Kidney epithelial cell (primary cell): ENCODE data around the gene CHAT. TPM values are rescaled to one million over a fixed set of nuclear protein-coding genes. Genes with fewer than 3 reads are reported as not detected.
A peak's percentile ranks its signal among the peaks of the same experiment; 100 is the strongest.

ENCODE experiments used
- DNase-seq: peaks from one replicate; pipeline ENCODE4 v3.0.0-alpha.2; 2010; ENCODE audit warnings: low read depth
- H3K27me3 ChIP-seq: 2 replicates; pipeline ENCODE4 v1.6.0; 2011; ENCODE audit warnings: low read length; ENCODE audit not compliant: control insufficient read depth, insufficient read depth
- H3K36me3 ChIP-seq: 2 replicates; pipeline ENCODE4 v1.5.1; 2011; ENCODE audit warnings: low read length; ENCODE audit not compliant: control insufficient read depth, insufficient read depth
- H3K4me3 ChIP-seq: 2 replicates; pipeline ENCODE4 v1.5.1; 2011; ENCODE audit warnings: low read depth, mild to moderate bottlenecking, control low read depth, low read length
- total RNA-seq: library from RNA; depleted of rRNA; stranded (reverse); fragments of >200 nt; gene quantifications from 2 replicates; pipeline ENCODE4 v1.2.3, GENCODE V29; 2015
- TF ChIP-seq, protein P1 (sequence below): IDR thresholded peaks from 2 replicates; pipeline ENCODE4 v1.5.1; 2011; ENCODE audit warnings: mild to moderate bottlenecking, moderate library complexity, low read length, control low read depth, inconsistent platforms; ENCODE audit not compliant: insufficient read depth, poor library complexity, severe bottlenecking

Gene CHAT
- total RNA-seq, 1 donor from 2014 or later: not detected

DNA sequence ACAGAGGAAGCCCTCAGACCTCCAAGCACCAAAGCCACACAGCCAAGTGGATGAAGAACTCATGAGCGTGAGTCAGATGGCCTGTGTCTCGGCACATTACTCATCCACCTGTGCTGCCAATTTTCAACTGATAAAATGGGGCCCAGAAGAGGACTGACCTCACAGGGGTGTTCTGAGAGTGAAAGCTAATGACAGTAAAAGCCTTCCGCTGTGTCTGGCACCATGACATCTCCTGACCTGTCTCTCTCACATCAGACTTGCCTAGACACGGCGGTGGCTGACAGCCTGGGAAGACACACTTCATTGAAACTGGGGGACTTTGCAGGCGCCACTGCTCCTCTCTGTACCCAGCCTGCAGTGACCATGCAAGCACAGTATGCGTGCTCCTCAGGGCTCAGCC is 12.0 kb upstream of the CHAT start:
- H3K27me3 ChIP-seq: no peaks in the 10 kb centered on the region
- DNase-seq: no peak
- no peaks in the 10 kb centered on the region for H3K36me3 ChIP-seq
- TF ChIP-seq, protein P1, sequence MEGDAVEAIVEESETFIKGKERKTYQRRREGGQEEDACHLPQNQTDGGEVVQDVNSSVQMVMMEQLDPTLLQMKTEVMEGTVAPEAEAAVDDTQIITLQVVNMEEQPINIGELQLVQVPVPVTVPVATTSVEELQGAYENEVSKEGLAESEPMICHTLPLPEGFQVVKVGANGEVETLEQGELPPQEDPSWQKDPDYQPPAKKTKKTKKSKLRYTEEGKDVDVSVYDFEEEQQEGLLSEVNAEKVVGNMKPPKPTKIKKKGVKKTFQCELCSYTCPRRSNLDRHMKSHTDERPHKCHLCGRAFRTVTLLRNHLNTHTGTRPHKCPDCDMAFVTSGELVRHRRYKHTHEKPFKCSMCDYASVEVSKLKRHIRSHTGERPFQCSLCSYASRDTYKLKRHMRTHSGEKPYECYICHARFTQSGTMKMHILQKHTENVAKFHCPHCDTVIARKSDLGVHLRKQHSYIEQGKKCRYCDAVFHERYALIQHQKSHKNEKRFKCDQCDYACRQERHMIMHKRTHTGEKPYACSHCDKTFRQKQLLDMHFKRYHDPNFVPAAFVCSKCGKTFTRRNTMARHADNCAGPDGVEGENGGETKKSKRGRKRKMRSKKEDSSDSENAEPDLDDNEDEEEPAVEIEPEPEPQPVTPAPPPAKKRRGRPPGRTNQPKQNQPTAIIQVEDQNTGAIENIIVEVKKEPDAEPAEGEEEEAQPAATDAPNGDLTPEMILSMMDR: no peak
- H3K4me3 ChIP-seq: no peak overlapping the region

DNA sequence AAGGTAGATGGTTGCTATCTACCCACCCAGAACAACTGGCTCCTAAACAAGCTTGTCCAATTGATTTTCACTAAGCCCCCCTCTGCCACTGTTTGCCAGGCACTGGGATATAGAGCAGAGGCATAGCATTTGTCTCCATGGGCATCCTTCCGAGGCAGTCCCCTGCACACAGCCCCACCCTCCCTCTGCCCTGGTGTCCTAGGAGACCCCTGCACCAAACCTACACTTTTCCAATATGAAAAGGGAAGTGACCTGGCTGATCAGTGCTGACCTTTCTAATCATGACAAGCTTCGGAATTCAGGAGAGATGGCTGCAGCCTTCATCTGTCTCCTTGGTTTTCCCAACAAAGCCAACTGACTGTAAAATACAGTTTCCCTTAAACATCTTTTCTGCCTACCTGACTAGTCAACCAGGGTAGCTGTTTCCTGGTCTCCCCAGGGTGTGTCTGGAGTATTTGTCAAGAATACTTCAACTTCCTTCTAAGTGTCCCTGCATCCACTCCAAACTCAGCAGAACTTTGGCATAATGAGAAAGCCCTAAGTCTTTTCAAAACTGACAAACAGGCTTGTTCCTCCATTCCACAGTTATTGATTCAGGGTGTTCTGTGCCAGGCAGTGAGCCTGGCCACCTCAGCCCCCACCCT is 11.3 kb upstream of the CHAT start:
- no peak for DNase-seq
- no peaks in the 10 kb centered on the region for H3K36me3 ChIP-seq
- peaks cover 5% of the 10 kb centered on the region for H3K27me3 ChIP-seq
- TF ChIP-seq, protein P1: no peak
- H3K4me3 ChIP-seq: no peak overlapping the region

DNA sequence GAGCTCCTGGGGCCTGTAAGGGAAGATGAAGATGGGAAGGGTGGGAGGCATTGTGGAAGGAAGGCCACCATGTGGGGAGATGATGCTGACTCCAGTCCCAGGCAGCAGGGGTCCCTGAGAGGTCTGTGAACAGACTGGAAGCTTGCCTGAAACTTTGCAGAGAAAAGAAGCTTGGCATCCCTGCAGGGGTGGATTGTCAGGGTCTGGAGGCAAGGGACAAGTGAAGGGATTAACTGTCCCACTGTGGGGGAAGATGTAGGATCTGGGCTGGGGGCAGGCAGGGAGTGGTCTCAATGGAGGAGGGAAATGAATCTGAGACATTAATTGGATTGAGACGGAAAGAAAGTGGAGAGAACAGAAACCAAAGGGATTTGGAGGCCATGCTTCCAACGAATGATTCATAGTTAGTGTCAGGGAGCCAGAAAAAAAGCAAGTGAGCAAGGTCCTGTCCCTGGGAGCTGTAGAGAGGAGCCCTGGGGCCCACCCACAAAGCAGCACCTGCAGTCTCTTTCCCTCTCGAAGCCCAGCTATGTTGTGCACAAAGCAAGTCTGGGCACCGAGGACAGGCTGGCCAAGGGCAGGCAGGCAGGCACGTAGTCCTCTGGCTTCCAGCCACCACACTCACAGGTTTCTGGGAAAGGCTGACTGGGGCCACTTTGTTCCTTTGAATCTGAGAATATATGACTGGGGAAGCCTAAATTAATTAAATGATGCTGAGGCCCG is 8.5 kb upstream of the CHAT start:
- DNase-seq: no peak
- H3K36me3 ChIP-seq: no peaks in the 10 kb centered on the region
- peaks cover 34% of the 10 kb centered on the region for H3K27me3 ChIP-seq
- TF ChIP-seq, protein P1: no peak
- no peak overlapping the region for H3K4me3 ChIP-seq

DNA sequence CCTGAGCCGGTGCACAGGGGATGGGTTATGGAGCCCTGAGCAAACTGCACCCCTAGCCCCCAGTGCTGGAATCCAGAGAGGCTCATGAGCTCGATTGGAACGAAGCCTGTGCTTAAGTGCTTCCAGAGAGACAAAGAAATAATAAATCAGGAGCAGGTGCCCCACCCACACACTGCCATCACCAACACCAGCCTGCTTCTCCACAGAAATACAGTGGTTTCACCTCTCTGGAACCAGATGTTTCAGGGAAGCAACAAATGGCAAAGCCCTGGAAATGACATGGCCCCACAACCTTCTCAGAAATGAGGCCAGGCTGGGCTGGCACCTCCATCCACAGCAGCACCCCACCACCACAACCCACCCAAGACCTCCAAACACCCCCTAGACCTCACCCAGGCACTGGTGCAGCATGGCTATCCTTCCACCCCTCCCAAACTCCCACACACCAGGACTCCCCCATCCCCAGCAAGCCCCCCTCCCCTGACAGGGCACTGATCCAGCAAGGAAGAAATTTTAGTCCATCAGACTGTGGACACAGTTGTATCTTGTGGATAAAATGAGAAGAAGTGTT is 7.8 kb upstream of the CHAT start:
- TF ChIP-seq, protein P1: no peak
- H3K36me3 ChIP-seq: no peaks in the 10 kb centered on the region
- H3K4me3 ChIP-seq: no peak overlapping the region
- DNase-seq: no peak
- peaks cover 40% of the 10 kb centered on the region for H3K27me3 ChIP-seq

DNA sequence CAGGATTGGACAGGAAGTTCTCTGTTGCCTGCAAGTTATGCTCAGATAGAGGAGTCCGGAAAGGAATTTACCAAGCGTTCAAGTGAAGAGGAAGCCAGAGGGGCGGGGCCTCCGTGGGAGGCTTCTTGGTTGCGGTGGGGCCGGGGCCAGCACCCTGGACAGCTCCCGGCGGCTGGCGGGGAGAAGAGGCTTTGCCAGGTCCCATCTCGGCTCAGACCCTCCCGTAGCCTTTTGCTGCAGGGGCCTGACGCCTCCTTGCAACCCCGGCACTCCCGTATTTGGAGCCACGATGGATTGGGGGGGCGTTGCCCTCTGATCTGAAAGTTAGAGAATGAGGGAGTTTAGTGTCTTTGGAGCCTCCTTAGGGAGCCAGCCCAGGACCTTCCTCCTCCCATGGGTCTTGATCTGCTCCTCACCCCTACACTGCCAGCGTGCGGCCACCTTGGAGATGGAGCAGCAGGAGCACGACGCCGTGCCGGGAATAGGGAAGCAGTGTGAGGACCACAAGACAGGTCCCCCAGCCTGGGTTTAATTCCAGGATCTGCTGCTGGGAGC is 6.8 kb upstream of the CHAT start:
- Histone ChIP-seq H3K27me3 (peaks cover 51% of the 10 kb centered on the region), H3K4me3 (no peak overlapping the region), H3K36me3 (no peaks in the 10 kb centered on the region)
- peak; percentile 19 for DNase-seq
- TF ChIP-seq, protein P1: no peak
